Tibial nerve (tissue), 4 donors: ENCODE measurements around the gene PSORS1C2.

Experiments
- EP300 ChIP-seq, 2 donors: sonication (generic); formaldehyde crosslinking; IDR thresholded peaks; one replicate each; pipeline ENCODE4 v1.6.1; 2017; ENCODE audit warnings: antibody characterized with exemption in 2 of 2, mild to moderate bottlenecking in 1 of 2
- POLR2A ChIP-seq, 2 donors: fragments of 450-650 bp; IDR thresholded peaks; one replicate each; pipeline ENCODE4 v1.6.1; 2017; ENCODE audit warnings: antibody characterized with exemption in 2 of 2, mild to moderate bottlenecking in 2 of 2, moderate library complexity in 2 of 2
- TF ChIP-seq, protein P1 (sequence below), 5 experiments: fragments of 200-600 bp in 3 of 5; fragments of 450-650 bp in 2 of 5; sonication (generic) in 3 of 5; IDR thresholded peaks; one replicate each; pipeline ENCODE4 v1.5.1; 2016 to 2019; ENCODE audit warnings: antibody characterized with exemption in 5 of 5, mild to moderate bottlenecking in 3 of 5, moderate library complexity in 2 of 5

- TF ChIP-seq, protein P1, sequence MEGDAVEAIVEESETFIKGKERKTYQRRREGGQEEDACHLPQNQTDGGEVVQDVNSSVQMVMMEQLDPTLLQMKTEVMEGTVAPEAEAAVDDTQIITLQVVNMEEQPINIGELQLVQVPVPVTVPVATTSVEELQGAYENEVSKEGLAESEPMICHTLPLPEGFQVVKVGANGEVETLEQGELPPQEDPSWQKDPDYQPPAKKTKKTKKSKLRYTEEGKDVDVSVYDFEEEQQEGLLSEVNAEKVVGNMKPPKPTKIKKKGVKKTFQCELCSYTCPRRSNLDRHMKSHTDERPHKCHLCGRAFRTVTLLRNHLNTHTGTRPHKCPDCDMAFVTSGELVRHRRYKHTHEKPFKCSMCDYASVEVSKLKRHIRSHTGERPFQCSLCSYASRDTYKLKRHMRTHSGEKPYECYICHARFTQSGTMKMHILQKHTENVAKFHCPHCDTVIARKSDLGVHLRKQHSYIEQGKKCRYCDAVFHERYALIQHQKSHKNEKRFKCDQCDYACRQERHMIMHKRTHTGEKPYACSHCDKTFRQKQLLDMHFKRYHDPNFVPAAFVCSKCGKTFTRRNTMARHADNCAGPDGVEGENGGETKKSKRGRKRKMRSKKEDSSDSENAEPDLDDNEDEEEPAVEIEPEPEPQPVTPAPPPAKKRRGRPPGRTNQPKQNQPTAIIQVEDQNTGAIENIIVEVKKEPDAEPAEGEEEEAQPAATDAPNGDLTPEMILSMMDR (IDR thresholded peaks at IDR 0.05), result no peak
- TF ChIP-seq POLR2A (IDR thresholded peaks at IDR 0.05), result no peak
- TF ChIP-seq EP300 (IDR thresholded peaks at IDR 0.05), result no peak
Observed at GRCh38 chr6:31168606-31169005, 29.7 kb upstream of the PSORS1C2 start.
